Motor neuron (in vitro differentiated cells): ENCODE measurements around the gene BNIPL. TPM values are rescaled to one million over a fixed set of nuclear protein-coding genes. Genes with fewer than 3 reads are reported as not detected.

Source experiments
- ATAC-seq, 8 experiments: fragments of 200-7000 bp; cut with Tn5 transposase; replicated peaks in 6 of 8; 2 replicates each; pipeline ENCODE4 v1.8.0; 2021; ENCODE audit warnings: mild to moderate bottlenecking in 8 of 8, moderate library complexity in 8 of 8
- H3K27ac ChIP-seq, 2 donors: fragments of 250-450 bp; sonication (Bioruptor Pico); 2 replicates each; pipeline ENCODE4 v1.9.0; 2021; ENCODE audit warnings: antibody characterized with exemption in 2 of 2, mild to moderate bottlenecking in 2 of 2, moderate library complexity in 1 of 2
- H3K4me1 ChIP-seq, 2 donors: fragments of 250-450 bp; sonication (Bioruptor Pico); replicated peaks in 1 of 2; 2 replicates each; pipeline ENCODE4 v1.6.1; 2021; ENCODE audit warnings: antibody characterized with exemption in 2 of 2, mild to moderate bottlenecking in 2 of 2, moderate library complexity in 1 of 2
- H3K4me3 ChIP-seq, 5 donors: fragments of 250-450 bp; sonication (Bioruptor Pico); 2 replicates each; pipeline ENCODE4 v1.9.0; 2021; ENCODE audit warnings: antibody characterized with exemption in 5 of 5, mild to moderate bottlenecking in 5 of 5, moderate library complexity in 4 of 5
- whole genome bisulfite sequencing, 10 experiments: fragments of 450-650 bp; shearing (Covaris generic); methylation state at CpG; one replicate each; pipeline ENCODE4 v1.0.0; 2022; 5-methylcytosine and 5-hydroxymethylcytosine counted together
- in situ Hi-C, 9 experiments: fragments of 400-800 bp; cut with MboI; loops; one replicate each; pipeline ENCODE4 v1.15.0; 2021; ENCODE audit warnings: low sequenced_read_pairs in 9 of 9, low pct_unique_long_range_greater_than_20kb in 2 of 9; ENCODE audit not compliant: unreplicated experiment in 9 of 9
- total RNA-seq, 8 experiments: library from RNA; unstranded; fragments of 300-600 nt; gene quantifications; 2 replicates each; pipeline versions ENCODE4 v1.2.3 to v1.2.4, GENCODE V29; 2022

BNIPL gene, protein sequence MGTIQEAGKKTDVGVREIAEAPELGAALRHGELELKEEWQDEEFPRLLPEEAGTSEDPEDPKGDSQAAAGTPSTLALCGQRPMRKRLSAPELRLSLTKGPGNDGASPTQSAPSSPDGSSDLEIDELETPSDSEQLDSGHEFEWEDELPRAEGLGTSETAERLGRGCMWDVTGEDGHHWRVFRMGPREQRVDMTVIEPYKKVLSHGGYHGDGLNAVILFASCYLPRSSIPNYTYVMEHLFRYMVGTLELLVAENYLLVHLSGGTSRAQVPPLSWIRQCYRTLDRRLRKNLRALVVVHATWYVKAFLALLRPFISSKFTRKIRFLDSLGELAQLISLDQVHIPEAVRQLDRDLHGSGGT
- total RNA-seq = 1 to 10 TPM in 4 of 8 experiments, under 1 TPM in 4; 0.18 to 1.6 (median 1.1) TPM

DNA sequence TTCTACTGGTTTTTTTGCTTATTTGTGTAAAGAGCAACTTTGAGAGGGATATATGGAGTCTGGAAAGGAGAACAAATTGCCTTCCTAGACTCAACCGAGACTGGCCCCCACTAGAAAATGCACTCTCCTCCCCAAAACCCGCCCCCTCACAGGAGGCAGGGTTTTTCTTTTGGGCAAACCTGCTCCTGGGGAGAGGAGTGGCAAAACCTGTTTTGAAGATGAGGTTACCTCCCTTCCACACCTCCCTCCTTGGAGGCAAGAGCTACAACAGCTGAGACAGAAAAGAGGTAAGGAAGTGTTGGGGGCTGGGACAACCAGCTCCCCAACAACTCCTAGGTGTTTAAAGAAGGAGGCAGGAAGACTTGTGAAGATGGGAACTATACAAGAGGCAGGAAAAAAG is at the start of gene BNIPL:
TSS of gene BNIPL (plus strand) at position 231 of the 400 bp plus-strand sequence. CDS start at position 371, 140 bp downstream.
- Histone ChIP-seq H3K27ac (no peak within 1 kb of the TSS), H3K4me1 (no peaks in the 10 kb centered on the region), H3K4me3 (no peak within 1 kb of the TSS)
- in situ Hi-C loops = no loop called here
- WGBS, 10 experiments = 0 to 100% (median 35%) methylated on average over 1 to 2 of the region's 2 CpGs; no CpG with 5 or more reads in 6 of the 10 experiments
- ATAC-seq = no peak

DNA sequence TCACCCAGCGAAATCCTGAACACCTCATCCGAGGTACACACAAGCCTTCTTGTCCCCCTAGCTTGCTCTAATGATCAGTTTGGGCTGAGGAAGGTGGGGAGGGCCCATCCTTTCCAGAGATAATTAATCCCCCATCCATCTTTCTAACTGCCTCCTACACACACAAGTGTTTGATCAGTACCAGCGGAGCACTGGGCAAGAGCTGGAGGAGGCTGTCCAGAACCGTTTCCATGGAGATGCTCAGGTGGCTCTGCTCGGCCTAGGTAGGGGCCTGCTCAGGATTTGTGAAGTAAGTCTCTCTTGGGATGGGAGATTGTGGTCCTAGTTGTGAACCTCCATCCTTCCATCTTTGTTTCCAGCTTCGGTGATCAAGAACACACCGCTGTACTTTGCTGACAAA is 48.5 kb upstream of the BNIPL start:
- 59 to 95% (median 71%) methylated on average over 1 to 7 of the region's 7 CpGs; no CpG with 5 or more reads in 4 of the 10 experiments for WGBS, 10 experiments
- peak in 3 of 8 experiments; percentile 32 to 73 (median 35) for ATAC-seq
- in situ Hi-C loops = no loop called here

DNA sequence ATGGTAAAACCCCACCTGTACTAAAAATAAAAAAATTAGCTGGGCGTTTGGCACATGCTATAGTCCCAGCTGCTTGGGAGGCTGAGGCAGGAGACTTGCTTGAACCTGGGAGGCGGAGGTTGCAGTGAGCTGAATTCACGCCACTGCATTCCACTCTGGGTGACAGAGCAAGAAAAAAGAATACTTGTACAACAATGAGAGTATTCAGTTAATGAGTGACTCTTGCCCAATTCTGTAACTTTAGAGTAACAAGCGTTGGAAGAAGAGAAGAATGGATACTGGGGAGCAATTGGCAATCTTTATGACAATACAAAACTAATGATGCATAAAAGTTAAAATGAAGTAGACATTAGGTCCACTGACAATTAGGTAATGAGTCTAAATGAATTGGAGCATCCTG is 43.8 kb upstream of the BNIPL start:
- no peak for ATAC-seq
- Histone ChIP-seq H3K4me3 (no peak overlapping the region), H3K4me1 (no peaks in the 10 kb centered on the region), H3K27ac (no peak overlapping the region)
- in situ Hi-C loops = no loop called here
- 17 to 62% (median 53%) methylated on average over 1 to 4 of the region's 4 CpGs for WGBS, 10 experiments

More for the DNA sequence above, 48.5 kb upstream of the BNIPL start:
- Histone ChIP-seq H3K4me3 (no peak overlapping the region), H3K4me1 (no peaks in the 10 kb centered on the region), H3K27ac (no peak overlapping the region)

GRCh38 chr1:150994248-150994647 is 42.1 kb upstream of the BNIPL start:
- Histone ChIP-seq H3K4me3 (no peak overlapping the region), H3K4me1 (no peaks in the 10 kb centered on the region), H3K27ac (no peak overlapping the region)
- no peak for ATAC-seq
- in situ Hi-C loops = no loop called here
- WGBS, 10 experiments = 56 to 100% (median 85%) methylated on average over 2 to 3 of the region's 3 CpGs; no CpG with 5 or more reads in 4 of the 10 experiments

GRCh38 chr1:150995460-150995859 is 40.9 kb upstream of the BNIPL start:
- WGBS, 10 experiments = 0 to 80% (median 57%) methylated on average over 1 to 4 of the region's 4 CpGs; no CpG with 5 or more reads in 1 of the 10 experiments
- ATAC-seq = peak in 3 of 8 experiments; percentile 27 to 57 (median 51)
- Histone ChIP-seq H3K27ac (no peak overlapping the region), H3K4me1 (no peaks in the 10 kb centered on the region), H3K4me3 (no peak overlapping the region)
- in situ Hi-C loops = no loop called here

- in situ Hi-C loops = no loop called here
- H3K27ac ChIP-seq = no peak overlapping the region
- H3K4me3 ChIP-seq = no peak overlapping the region
- 0 to 59% (median 34%) methylated on average over 2 to 9 of the region's 9 CpGs; no CpG with 5 or more reads in 2 of the 10 experiments for WGBS, 10 experiments
- peak; percentile 52 to 81 (median 58) for ATAC-seq
- H3K4me1 ChIP-seq = no peaks in the 10 kb centered on the region
These were observed 40.5 kb upstream of the BNIPL start for GRCh38 chr1:150995896-150996295.

- in situ Hi-C loops = no loop called here
- Histone ChIP-seq H3K27ac (no peak overlapping the region), H3K4me3 (no peak overlapping the region), H3K4me1 (no peaks in the 10 kb centered on the region)
- ATAC-seq = no peak
- 30 to 100% (median 88%) methylated on average over 1 to 19 of the region's 20 CpGs; no CpG with 5 or more reads in 2 of the 10 experiments for WGBS, 10 experiments
These were observed 39.1 kb upstream of the BNIPL start for GRCh38 chr1:150997126-150997872.

- 20 to 65% (median 61%) methylated on average over 1 to 4 of the region's 5 CpGs; no CpG with 5 or more reads in 3 of the 10 experiments for WGBS, 10 experiments
These were observed 38.4 kb upstream of the BNIPL start for GRCh38 chr1:150997949-150998348.

GRCh38 chr1:150999051-150999674 is 37.2 kb upstream of the BNIPL start:
- Histone ChIP-seq H3K4me3 (no peak overlapping the region), H3K27ac (no peak overlapping the region), H3K4me1 (peaks cover 8 to 17% of the 10 kb centered on the region in 2 donors)
- ATAC-seq = no peak
- WGBS, 10 experiments = 47 to 100% (median 87%) methylated on average over 1 to 16 of the region's 17 CpGs; no CpG with 5 or more reads in 1 of the 10 experiments
- in situ Hi-C loops = no loop called here

More at GRCh38 chr1:150997949-150998348, 38.4 kb upstream of the BNIPL start:
- in situ Hi-C loops = no loop called here
- Histone ChIP-seq H3K4me1 (peaks cover 0 to 6% of the 10 kb centered on the region in 2 donors), H3K4me3 (no peak overlapping the region), H3K27ac (no peak overlapping the region)
- ATAC-seq = no peak

DNA sequence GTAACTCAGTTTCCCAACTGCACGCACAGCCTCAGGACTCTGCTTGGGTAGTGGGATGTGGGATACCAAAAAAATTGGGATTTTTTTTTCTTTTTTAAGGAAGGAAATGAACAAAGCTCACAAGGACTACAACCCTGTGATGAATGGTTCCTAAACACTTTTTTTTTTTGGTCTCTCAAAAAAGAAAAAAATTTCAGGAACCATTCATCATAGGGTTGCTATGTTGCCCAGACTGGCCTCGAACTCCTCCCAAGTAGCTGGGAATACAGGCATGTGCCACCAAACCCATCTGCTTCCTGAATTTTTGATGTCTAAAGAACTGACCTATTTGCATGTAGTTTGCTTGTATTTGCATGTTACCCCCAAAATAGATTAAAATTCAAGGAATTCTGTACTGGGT is 36.5 kb upstream of the BNIPL start:
- WGBS, 10 experiments = 13 to 100% (median 94%) methylated on average over 1 to 2 of the region's 2 CpGs; no CpG with 5 or more reads in 2 of the 10 experiments
- Histone ChIP-seq H3K27ac (no peak overlapping the region), H3K4me3 (no peak overlapping the region), H3K4me1 (peaks cover 16 to 24% of the 10 kb centered on the region in 2 donors)
- ATAC-seq = no peak
- in situ Hi-C loops = no loop called here

- Histone ChIP-seq H3K4me1 (peaks cover 21 to 28% of the 10 kb centered on the region in 2 donors), H3K4me3 (no peak overlapping the region), H3K27ac (no peak overlapping the region)
- ATAC-seq = no peak
- in situ Hi-C loops = no loop called here
- WGBS, 10 experiments = 70 to 100% (median 100%) methylated on average over 1 to 3 of the region's 3 CpGs; no CpG with 5 or more reads in 5 of the 10 experiments
These were observed 36.0 kb upstream of the BNIPL start for GRCh38 chr1:151000408-151000807.

DNA sequence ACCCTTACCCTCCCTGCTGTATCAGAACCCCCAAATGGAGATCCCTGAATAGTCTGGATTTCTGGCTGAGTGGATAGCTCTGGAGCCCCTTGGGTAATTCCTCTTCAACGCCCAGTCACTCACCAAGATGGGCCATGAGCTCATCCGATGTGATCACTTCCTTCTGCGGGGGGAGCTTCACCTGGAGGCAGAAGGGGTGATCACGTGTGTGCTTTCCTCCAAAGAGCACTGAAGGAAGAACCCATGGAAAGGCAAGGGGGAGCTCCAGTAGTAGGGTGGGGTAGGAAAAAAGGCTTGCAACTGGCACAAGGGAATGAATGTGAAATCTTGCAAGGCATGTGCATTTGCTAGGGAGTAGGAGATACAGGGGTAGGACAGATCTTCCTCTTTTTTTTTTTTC is 34.8 kb upstream of the BNIPL start:
- H3K27ac ChIP-seq = no peak overlapping the region
- peaks cover 25 to 35% of the 10 kb centered on the region in 2 donors for H3K4me1 ChIP-seq
- 59 to 100% (median 83%) methylated on average over 1 to 4 of the region's 4 CpGs; no CpG with 5 or more reads in 1 of the 10 experiments for WGBS, 10 experiments
- ATAC-seq = peak in 3 of 8 experiments; percentile 20 to 57 (median 54)
- H3K4me3 ChIP-seq = no peak overlapping the region
- in situ Hi-C loops = no loop called here
